HepG2 (cell line): ENCODE results near the gene XIAP. TPM values are rescaled to one million over a fixed set of nuclear protein-coding genes. Genes with fewer than 3 reads are reported as not detected.

Source experiments
- ATAC-seq: fragments of 200-7000 bp; cut with Tn5 transposase; 3 replicates; pipeline ENCODE4 v1.9.1; 2020; ENCODE audit warnings: mild to moderate bottlenecking, moderate library complexity
- BruUV-seq: library from RNA; stranded (reverse); fragments of 400-500 nt; replicated peaks from 2 replicates; lab custom pipeline; 2021; lab: Mats Ljungman, UMichigan
- CTCF ChIA-PET: fragments of 300-600 bp; formaldehyde crosslinking; extraction: SDS; loops from one replicate; lab custom pipeline; 2021; ENCODE audit warnings: low total read pairs, inconsistent platforms, low intra/inter-chr PET ratio; lab: Yijun Ruan, JAX
- POLR2A ChIA-PET: fragments of 350-600 bp; sonication (Branson Sonifier 250); formaldehyde crosslinking; loops from one replicate; lab custom pipeline; 2020; ENCODE audit warnings: antibody characterized with exemption, inconsistent platforms; lab: Yijun Ruan, JAX
- DNase-seq: peaks from one replicate; pipeline ENCODE4 v3.0.0-alpha.2; 2015; ENCODE audit warnings: low spot score
- FAIRE-seq: peaks from 3 replicates; lab custom pipeline; 2011; peaks lifted over from hg19 to GRCh38; lab: Jason Lieb, UNC
- H2AFZ ChIP-seq: one replicate; pipeline ENCODE4 v1.6.1; 2011; ENCODE audit warnings: low read length, inconsistent platforms
- H3K27ac ChIP-seq: fragments of 300-600 bp; 3 replicates; pipeline ENCODE4 v1.8.0; 2011; ENCODE audit warnings: mixed run types, mild to moderate bottlenecking, mixed read lengths, low read length, inconsistent platforms; ENCODE audit not compliant: insufficient read depth; ENCODE audit errors: extremely low read length
- H3K27me3 ChIP-seq, 2 experiments: fragments of 200-600 bp in 1 of 2; 2 replicates in 1 of 2; 3 replicates in 1 of 2; pipeline versions ENCODE4 v1.6.0 to v1.8.0; 2011; ENCODE audit warnings: low read length in 2 of 2, mild to moderate bottlenecking in 2 of 2, moderate library complexity in 2 of 2, inconsistent platforms in 1 of 2; ENCODE audit not compliant: insufficient read depth in 2 of 2, control insufficient read depth in 1 of 2
- H3K36me3 ChIP-seq, 2 experiments: fragments of 200-600 bp in 1 of 2; replicated peaks in 1 of 2; 2 replicates in 1 of 2; 3 replicates in 1 of 2; pipeline versions ENCODE4 v1.5.1 to v1.8.0; 2011; ENCODE audit warnings: low read length in 2 of 2, inconsistent platforms in 1 of 2; ENCODE audit not compliant: insufficient read depth in 2 of 2, control insufficient read depth in 1 of 2
- H3K4me1 ChIP-seq: 2 replicates; pipeline ENCODE4 v1.5.1; 2012; ENCODE audit warnings: low read length, inconsistent platforms; ENCODE audit not compliant: insufficient read depth
- H3K4me2 ChIP-seq: 2 replicates; pipeline ENCODE4 v1.6.0; 2011; ENCODE audit warnings: low read depth, low read length, inconsistent platforms
- H3K4me3 ChIP-seq, 3 experiments: fragments of 200-600 bp in 1 of 3; sonication (generic), shearing (Covaris generic) in 1 of 3; replicated peaks in 1 of 3; 2 replicates each; pipeline ENCODE4 v1.5.1; 2011 to 2016; ENCODE audit warnings: low read length in 3 of 3, inconsistent platforms in 2 of 3, low read depth in 2 of 3, mild to moderate bottlenecking in 2 of 3, control low read depth in 1 of 3, mixed read lengths in 1 of 3; ENCODE audit not compliant: insufficient read depth in 1 of 3
- H3K79me2 ChIP-seq: one replicate; pipeline ENCODE4 v1.6.1; 2011; ENCODE audit warnings: low read length, inconsistent platforms; ENCODE audit not compliant: insufficient read depth
- H3K9ac ChIP-seq: 2 replicates; pipeline ENCODE4 v1.6.0; 2011; ENCODE audit warnings: mild to moderate bottlenecking, low read depth, low read length, inconsistent platforms; ENCODE audit not compliant: insufficient read depth
- H3K9me3 ChIP-seq: 2 replicates; pipeline ENCODE4 v1.5.1; 2012; ENCODE audit warnings: mild to moderate bottlenecking, low read length
- H4K20me1 ChIP-seq: 2 replicates; pipeline ENCODE4 v1.6.0; 2011; ENCODE audit warnings: inconsistent platforms, mild to moderate bottlenecking, low read length, moderate library complexity; ENCODE audit not compliant: insufficient read depth
- GATAD1 ChIP-seq: IDR thresholded peaks from 2 replicates; pipeline ENCODE4 v1.6.1; 2016; ENCODE audit warnings: missing genetic modification reagents, missing compliant biosample characterization
- HNRNPK ChIP-seq: fragments of 200-400 bp; formaldehyde crosslinking; IDR thresholded peaks from 2 replicates; pipeline ENCODE4 v1.6.1; 2018; ENCODE audit warnings: low read length, low read depth, moderate library complexity, mild to moderate bottlenecking; ENCODE audit not compliant: poor library complexity, severe bottlenecking
- SOX5 ChIP-seq: IDR thresholded peaks from 2 replicates; pipeline ENCODE4 v1.6.1; 2016; ENCODE audit warnings: borderline replicate concordance
- SOX6 ChIP-seq, 2 experiments: fragments of 450-650 bp in 1 of 2; sonication (generic) in 1 of 2; formaldehyde crosslinking in 1 of 2; IDR thresholded peaks; 2 replicates each; pipeline versions ENCODE4 v1.4.0 to v1.6.1; 2017 to 2020; ENCODE audit warnings: antibody characterized with exemption in 1 of 2, mild to moderate bottlenecking in 1 of 2, missing genetic modification reagents in 1 of 2
- ZFP91 ChIP-seq: sonication (generic); formaldehyde crosslinking; IDR thresholded peaks from 2 replicates; pipeline ENCODE4 v1.9.0; 2022; ENCODE audit warnings: missing genetic modification reagents, mild to moderate bottlenecking, borderline replicate concordance
- ZNF30 ChIP-seq: sonication (generic); formaldehyde crosslinking; IDR thresholded peaks from 2 replicates; pipeline ENCODE4 v1.5.0; 2020; ENCODE audit warnings: mild to moderate bottlenecking, missing genetic modification reagents
- ZNF317 ChIP-seq: sonication (generic); formaldehyde crosslinking; IDR thresholded peaks from 2 replicates; pipeline ENCODE4 v1.5.0; 2020; ENCODE audit warnings: mild to moderate bottlenecking, missing genetic modification reagents
- ZNF510 ChIP-seq: sonication (generic); formaldehyde crosslinking; IDR thresholded peaks from 2 replicates; pipeline ENCODE4 v1.4.0; 2020; ENCODE audit warnings: low read depth, mild to moderate bottlenecking, missing genetic modification reagents
- ZNF749 ChIP-seq: sonication (generic); formaldehyde crosslinking; IDR thresholded peaks from 2 replicates; pipeline ENCODE4 v1.8.0; 2022; ENCODE audit warnings: mild to moderate bottlenecking, missing genetic modification reagents, moderate library complexity, borderline replicate concordance
- WGBS: methylation state at CpG from one replicate; pipeline ENCODE4 v1.1.6; 2017; ENCODE audit warnings: low lambda C conversion rate; 5-methylcytosine and 5-hydroxymethylcytosine counted together
- in situ Hi-C: cut with HindIII; loops from 2 replicates; pipeline ENCODE4 v1.10.0; 2017; ENCODE audit warnings: low pct_unique_long_range_greater_than_20kb; ENCODE audit not compliant: extremely low pct_ligation_motif_present
- intact Hi-C: fragments of 100-400 bp; cut with micrococcal nuclease; formaldehyde crosslinking; loops from one replicate; pipeline ENCODE4 v1.10.0; 2022; ENCODE audit not compliant: unreplicated experiment
- polyA plus RNA-seq, 8 experiments: library from polyadenylated mRNA; depleted of rRNA in 3 of 8; stranded (reverse) in 7 of 8; unstranded in 1 of 8; fragments of >200 nt; fragmentation: Illumina TruSeq in 4 of 8; extraction: Trizol in 4 of 8; gene quantifications; 2 replicates each; pipeline versions ENCODE4 v1.2.1 to v1.2.3, GENCODE V29; 2011 to 2016; ENCODE audit warnings: low read depth in 4 of 8, missing spikeins in 1 of 8, mixed read lengths in 1 of 8; ENCODE audit not compliant: insufficient read depth in 1 of 8
- total RNA-seq, 5 experiments: library from RNA; depleted of rRNA; stranded (reverse); fragments of >200 nt; fragmentation: Illumina TruSeq; extraction: Trizol; gene quantifications; 2 replicates each; pipeline ENCODE4 v1.2.3, GENCODE V29; 2016; ENCODE audit warnings: low read depth in 1 of 5
- TF ChIP-seq, protein P1 (sequence below), 2 experiments: sonication (generic) in 1 of 2; formaldehyde crosslinking in 1 of 2; IDR thresholded peaks; 2 replicates each; pipeline versions ENCODE4 v1.6.1 to v1.9.0; 2014 to 2022; ENCODE audit warnings: antibody characterized with exemption in 1 of 2, borderline replicate concordance in 1 of 2, inconsistent platforms in 1 of 2, low read depth in 1 of 2, missing genetic modification reagents in 1 of 2
- TF ChIP-seq, protein P2 (sequence below): sonication (generic); formaldehyde crosslinking; conservative IDR thresholded peaks from 2 replicates; pipeline ENCODE4 v1.4.0; 2020; ENCODE audit warnings: mild to moderate bottlenecking, missing genetic modification reagents, moderate library complexity

The XIAP gene
- total and polyA plus RNA-seq, 2 of the 13 experiments (the other 11 are each of a cell fraction or from before 2014, with no cell fraction given), result 12.9 to 29.5 TPM

DNA sequence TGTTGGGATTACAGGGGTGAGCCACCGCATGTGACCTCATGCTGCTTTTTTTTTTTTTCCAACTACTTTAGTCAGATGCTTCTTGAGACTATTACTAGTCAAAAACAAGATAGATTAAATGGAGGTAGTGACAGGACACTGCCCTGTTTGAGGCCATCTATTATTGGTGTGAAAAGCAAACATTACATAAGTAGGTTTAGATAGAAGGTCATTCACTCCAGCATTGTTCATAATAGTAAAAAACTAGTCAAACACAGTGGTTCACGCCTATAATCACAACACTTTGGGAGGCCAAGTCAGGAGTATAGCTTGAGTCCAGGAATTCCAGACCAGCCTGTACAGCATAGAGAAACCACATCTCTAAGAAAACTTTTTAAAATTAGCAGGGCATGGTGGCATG is 16.3 kb downstream of the XIAP start:
- no peak overlapping the region for H2AFZ ChIP-seq
- H3K4me3 ChIP-seq, result no peak overlapping the region
- ChIA-PET CTCF (no interaction called here), POLR2A (no interaction called here)
- WGBS, result 66% methylated on average over 2 of the region's 2 CpGs
- no peak overlapping the region for H3K27ac ChIP-seq
- H4K20me1 ChIP-seq, result no peaks in the 10 kb centered on the region
- no TSS peak for BruUV-seq
- peaks cover 13% of the 10 kb centered on the region for H3K4me1 ChIP-seq
- DNase-seq (no peak), FAIRE-seq (no peak), ATAC-seq (no peak)
- intact Hi-C loops (no loop called here), in situ Hi-C loops (no loop called here)
- no peak overlapping the region for H3K4me2 ChIP-seq
- no peak overlapping the region for H3K9ac ChIP-seq
- peaks cover 17% of the 10 kb centered on the region for H3K79me2 ChIP-seq
- H3K27me3 ChIP-seq, result no peaks in the 10 kb centered on the region
- H3K9me3 ChIP-seq, result no peaks in the 10 kb centered on the region
- no peaks in the 10 kb centered on the region for H3K36me3 ChIP-seq
- no peak for TF ChIP-seq ZNF30 (CRISPR knock-in tag)
- TF ChIP-seq ZNF510 (CRISPR knock-in tag), result no peak
- TF ChIP-seq, protein P1, sequence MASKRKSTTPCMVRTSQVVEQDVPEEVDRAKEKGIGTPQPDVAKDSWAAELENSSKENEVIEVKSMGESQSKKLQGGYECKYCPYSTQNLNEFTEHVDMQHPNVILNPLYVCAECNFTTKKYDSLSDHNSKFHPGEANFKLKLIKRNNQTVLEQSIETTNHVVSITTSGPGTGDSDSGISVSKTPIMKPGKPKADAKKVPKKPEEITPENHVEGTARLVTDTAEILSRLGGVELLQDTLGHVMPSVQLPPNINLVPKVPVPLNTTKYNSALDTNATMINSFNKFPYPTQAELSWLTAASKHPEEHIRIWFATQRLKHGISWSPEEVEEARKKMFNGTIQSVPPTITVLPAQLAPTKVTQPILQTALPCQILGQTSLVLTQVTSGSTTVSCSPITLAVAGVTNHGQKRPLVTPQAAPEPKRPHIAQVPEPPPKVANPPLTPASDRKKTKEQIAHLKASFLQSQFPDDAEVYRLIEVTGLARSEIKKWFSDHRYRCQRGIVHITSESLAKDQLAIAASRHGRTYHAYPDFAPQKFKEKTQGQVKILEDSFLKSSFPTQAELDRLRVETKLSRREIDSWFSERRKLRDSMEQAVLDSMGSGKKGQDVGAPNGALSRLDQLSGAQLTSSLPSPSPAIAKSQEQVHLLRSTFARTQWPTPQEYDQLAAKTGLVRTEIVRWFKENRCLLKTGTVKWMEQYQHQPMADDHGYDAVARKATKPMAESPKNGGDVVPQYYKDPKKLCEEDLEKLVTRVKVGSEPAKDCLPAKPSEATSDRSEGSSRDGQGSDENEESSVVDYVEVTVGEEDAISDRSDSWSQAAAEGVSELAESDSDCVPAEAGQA (IDR thresholded peaks at IDR 0.05; ENCODE audit: low read depth), result no peak
- TF ChIP-seq, protein P1 (CRISPR knock-in tag; IDR thresholded peaks at IDR 0.05; ENCODE audit: borderline replicate concordance), result no peak
- TF ChIP-seq SOX5, result peak; percentile 68; the same call in 1 of the 2 replicates
- TF ChIP-seq ZNF317 (CRISPR knock-in tag), result no peak
- no peak for TF ChIP-seq SOX6 (IDR thresholded peaks at IDR 0.05)
- peak; percentile 47 for TF ChIP-seq SOX6 (CRISPR knock-in tag; IDR thresholded peaks at IDR 0.05)
- no peak for TF ChIP-seq ZNF749
- TF ChIP-seq ZFP91 (CRISPR knock-in tag), result no peak
- TF ChIP-seq, protein P2, sequence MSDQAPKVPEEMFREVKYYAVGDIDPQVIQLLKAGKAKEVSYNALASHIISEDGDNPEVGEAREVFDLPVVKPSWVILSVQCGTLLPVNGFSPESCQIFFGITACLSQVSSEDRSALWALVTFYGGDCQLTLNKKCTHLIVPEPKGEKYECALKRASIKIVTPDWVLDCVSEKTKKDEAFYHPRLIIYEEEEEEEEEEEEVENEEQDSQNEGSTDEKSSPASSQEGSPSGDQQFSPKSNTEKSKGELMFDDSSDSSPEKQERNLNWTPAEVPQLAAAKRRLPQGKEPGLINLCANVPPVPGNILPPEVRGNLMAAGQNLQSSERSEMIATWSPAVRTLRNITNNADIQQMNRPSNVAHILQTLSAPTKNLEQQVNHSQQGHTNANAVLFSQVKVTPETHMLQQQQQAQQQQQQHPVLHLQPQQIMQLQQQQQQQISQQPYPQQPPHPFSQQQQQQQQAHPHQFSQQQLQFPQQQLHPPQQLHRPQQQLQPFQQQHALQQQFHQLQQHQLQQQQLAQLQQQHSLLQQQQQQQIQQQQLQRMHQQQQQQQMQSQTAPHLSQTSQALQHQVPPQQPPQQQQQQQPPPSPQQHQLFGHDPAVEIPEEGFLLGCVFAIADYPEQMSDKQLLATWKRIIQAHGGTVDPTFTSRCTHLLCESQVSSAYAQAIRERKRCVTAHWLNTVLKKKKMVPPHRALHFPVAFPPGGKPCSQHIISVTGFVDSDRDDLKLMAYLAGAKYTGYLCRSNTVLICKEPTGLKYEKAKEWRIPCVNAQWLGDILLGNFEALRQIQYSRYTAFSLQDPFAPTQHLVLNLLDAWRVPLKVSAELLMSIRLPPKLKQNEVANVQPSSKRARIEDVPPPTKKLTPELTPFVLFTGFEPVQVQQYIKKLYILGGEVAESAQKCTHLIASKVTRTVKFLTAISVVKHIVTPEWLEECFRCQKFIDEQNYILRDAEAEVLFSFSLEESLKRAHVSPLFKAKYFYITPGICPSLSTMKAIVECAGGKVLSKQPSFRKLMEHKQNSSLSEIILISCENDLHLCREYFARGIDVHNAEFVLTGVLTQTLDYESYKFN (CRISPR knock-in tag), result no peak
- no peak for TF ChIP-seq HNRNPK
- TF ChIP-seq GATAD1 (CRISPR knock-in tag), result no peak
